ENCODE measurements around the gene ABCA12. TPM values are rescaled to one million over a fixed set of nuclear protein-coding genes. Genes with fewer than 3 reads are reported as not detected.

The ABCA12 gene
- total and polyA plus RNA-seq, 2 of the 13 experiments (the other 11 are each of a cell fraction or from before 2014, with no cell fraction given), result 0.02 to 0.07 TPM

GRCh38 chr2:214889301-214889700 is 249.1 kb downstream of the ABCA12 start (continued):
- no peak for TF ChIP-seq ZBTB43 (CRISPR knock-in tag; conservative IDR thresholded peaks at IDR 0.05)
- no peak for TF ChIP-seq NCOA2 (CRISPR knock-in tag; IDR thresholded peaks at IDR 0.05)
- TF ChIP-seq MLLT10 (CRISPR knock-in tag; IDR thresholded peaks at IDR 0.05), result no peak

GRCh38 chr2:214881647-214882202 is 256.7 kb downstream of the ABCA12 start:
- Histone ChIP-seq H3K4me2 (ENCODE audit: low read depth, low read length) (no peak overlapping the region), H2AFZ (ENCODE audit: low read length) (no peak overlapping the region), H3K9ac (ENCODE audit: insufficient read depth, low read depth, low read length) (no peak overlapping the region), H3K4me3 (replicated peaks in 1 of 3; ENCODE audit: insufficient read depth in 1 of 3, low read depth in 2 of 3, low read length in 3 of 3) (no peak overlapping the region), H3K9me3 (ENCODE audit: low read length) (no peaks in the 10 kb centered on the region), H4K20me1 (ENCODE audit: insufficient read depth, low read length) (no peaks in the 10 kb centered on the region), H3K79me2 (ENCODE audit: insufficient read depth, low read length) (no peaks in the 10 kb centered on the region), H3K36me3 (replicated peaks in 1 of 2; ENCODE audit: control insufficient read depth in 1 of 2, insufficient read depth in 2 of 2, low read length in 2 of 2) (no peaks in the 10 kb centered on the region), H3K4me1 (ENCODE audit: insufficient read depth, low read length) (peaks cover 6% of the 10 kb centered on the region), H3K27me3 (ENCODE audit: control insufficient read depth in 1 of 2, insufficient read depth in 2 of 2, low read length in 2 of 2) (no peaks in the 10 kb centered on the region), H3K27ac (ENCODE audit: extremely low read length, insufficient read depth, low read length) (no peak overlapping the region)
- no peak for ATAC-seq
- ChIA-PET CTCF (ENCODE audit: low intra/inter-chr PET ratio, low total read pairs) (no interaction called here), POLR2A (no interaction called here)
- 48% methylated on average over 6 of the region's 6 CpGs for WGBS (ENCODE audit: low lambda C conversion rate)
- intact Hi-C loops (cut with micrococcal nuclease; ENCODE audit: unreplicated experiment) (no loop called here), in situ Hi-C loops (cut with HindIII; ENCODE audit: extremely low pct_ligation_motif_present, low pct_unique_long_range_greater_than_20kb) (no loop called here)
- TF ChIP-seq SMARCC2 (IDR thresholded peaks at IDR 0.05) (no peak), PAWR (CRISPR knock-in tag; IDR thresholded peaks at IDR 0.05; ENCODE audit: borderline replicate concordance) (no peak), FOXO4 (CRISPR knock-in tag; conservative IDR thresholded peaks at IDR 0.05) (0 out of 2 replicates have a peak, but pooled peaks have one; percentile 44)
- no TSS peak for BruUV-seq (replicated peaks)
- no peak for DNase-seq (ENCODE audit: low spot score)
- FAIRE-seq, result no peak

Other genes starting within 250 kb of the ABCA12 start
- 89.8 and 276 TPM in 2 replicates for gene ATIC, start 173.4 kb upstream of the ABCA12 start, total RNA-seq (2016; rRNA removed; fragmentation: Illumina TruSeq; extraction: Trizol)
- gene ATIC, start 173.4 kb upstream of the ABCA12 start, polyA plus RNA-seq (2011; rRNA removed), result 140 and 146 TPM in 2 replicates

All from HepG2 (cell line).